Activated naive CD4-positive, alpha-beta T cell treated with anti-CD3 and anti-CD28 coated beads, Interleukin-2, amount 10 ng/mL, durations not matched to agents 7 days and 5 days (primary cell): ENCODE data around the gene UST.
"Not testable (repeated sequence)": the region's sequence is repeated elsewhere in the genome, so short reads cannot be mapped to it uniquely, and the experiment has no call there.

Experiments
- CTCF ChIA-PET: fragments of 350-600 bp; sonication (Branson Sonifier 250); formaldehyde crosslinking; loops from one replicate; lab custom pipeline; 2021; ENCODE audit warnings: antibody characterized with exemption; lab: Charles Lee
- DNase-seq: peaks from one replicate; pipeline ENCODE4 v3.0.0-alpha.2; 2020
- H3K27ac Mint-ChIP-seq: one replicate; pipeline ENCODE4 v1.8.0; 2021; ENCODE audit warnings: mild to moderate bottlenecking, moderate library complexity, mixed read lengths
- H3K27me3 Mint-ChIP-seq: one replicate; pipeline ENCODE4 v1.8.0; 2021; ENCODE audit warnings: mild to moderate bottlenecking, mixed read lengths
- H3K36me3 Mint-ChIP-seq: one replicate; pipeline ENCODE4 v1.8.0; 2021; ENCODE audit warnings: mixed read lengths
- H3K4me1 Mint-ChIP-seq: one replicate; pipeline ENCODE4 v1.8.0; 2021; ENCODE audit warnings: mixed read lengths
- H3K4me3 Mint-ChIP-seq: one replicate; pipeline ENCODE4 v1.8.0; 2021; ENCODE audit warnings: mild to moderate bottlenecking, moderate library complexity, mixed read lengths
- H3K9me3 Mint-ChIP-seq: one replicate; pipeline ENCODE4 v1.8.0; 2021; ENCODE audit warnings: mixed read lengths

Gene UST

DNA sequence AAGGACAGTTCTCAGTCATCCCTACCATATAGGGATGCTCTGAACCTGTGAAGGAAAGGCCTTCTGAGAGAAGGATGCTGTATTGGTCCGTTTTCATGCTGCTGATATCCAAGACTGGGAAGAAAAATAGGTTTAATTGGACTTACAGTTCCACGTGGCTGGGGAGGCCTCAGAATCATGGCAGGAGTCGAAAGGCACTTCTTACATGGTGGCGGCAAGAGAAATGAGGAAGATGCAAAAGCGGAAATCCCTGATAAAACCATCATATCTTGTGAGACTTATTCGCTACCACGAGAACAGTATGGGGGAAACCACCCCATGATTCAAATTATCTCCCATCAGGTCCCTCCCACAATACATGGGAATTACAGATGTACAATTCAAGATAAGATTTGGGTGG lies 209.3 kb downstream of the UST start:
- DNase-seq, H3K27ac Mint-ChIP-seq, H3K9me3 Mint-ChIP-seq, CTCF ChIA-PET, H3K4me1 Mint-ChIP-seq, H3K4me3 Mint-ChIP-seq, H3K36me3 Mint-ChIP-seq: not testable (repeated sequence)
- H3K27me3 Mint-ChIP-seq, result peaks cover 18% of the 10 kb centered on the region

GRCh38 chr6:148957752-148958151 lies 210.9 kb downstream of the UST start:
- DNase-seq, result no peak
- Mint-ChIP-seq H3K4me3 (no peak overlapping the region), H3K4me1 (no peaks in the 10 kb centered on the region), H3K27me3 (peaks cover 18% of the 10 kb centered on the region), H3K36me3 (no peaks in the 10 kb centered on the region), H3K9me3 (no peaks in the 10 kb centered on the region), H3K27ac (no peak overlapping the region)
- CTCF ChIA-PET, result interaction anchor here (1.0 to 1.6 kb wide), 5 partner anchors 9 to 398 kb away, joined by 3 to 6 read pairs (median 3); no protein-coding TSS in a partner anchor

- peaks cover 24% of the 10 kb centered on the region for H3K27me3 Mint-ChIP-seq
- no peaks in the 10 kb centered on the region for H3K9me3 Mint-ChIP-seq
- CTCF ChIA-PET, result interaction anchor here (1.0 kb wide), 1 partner anchor 381 kb away, joined by 3 read pairs; no protein-coding TSS in a partner anchor
- H3K4me1 Mint-ChIP-seq, result no peaks in the 10 kb centered on the region
- no peak overlapping the region for H3K27ac Mint-ChIP-seq
- H3K36me3 Mint-ChIP-seq, result no peaks in the 10 kb centered on the region
- no peak overlapping the region for H3K4me3 Mint-ChIP-seq
- DNase-seq, result no peak
Observed at GRCh38 chr6:148959008-148959407, 212.2 kb downstream of the UST start.

- Mint-ChIP-seq H3K27me3 (peaks cover 24% of the 10 kb centered on the region), H3K9me3 (no peaks in the 10 kb centered on the region), H3K27ac (no peak overlapping the region), H3K4me3 (no peak overlapping the region), H3K36me3 (no peaks in the 10 kb centered on the region), H3K4me1 (no peaks in the 10 kb centered on the region)
- DNase-seq, result no peak
- CTCF ChIA-PET, result interaction anchor here (1.0 kb wide), 1 partner anchor 381 kb away, joined by 3 read pairs; no protein-coding TSS in a partner anchor
Observed at GRCh38 chr6:148959501-148959900, 212.7 kb downstream of the UST start.

DNA sequence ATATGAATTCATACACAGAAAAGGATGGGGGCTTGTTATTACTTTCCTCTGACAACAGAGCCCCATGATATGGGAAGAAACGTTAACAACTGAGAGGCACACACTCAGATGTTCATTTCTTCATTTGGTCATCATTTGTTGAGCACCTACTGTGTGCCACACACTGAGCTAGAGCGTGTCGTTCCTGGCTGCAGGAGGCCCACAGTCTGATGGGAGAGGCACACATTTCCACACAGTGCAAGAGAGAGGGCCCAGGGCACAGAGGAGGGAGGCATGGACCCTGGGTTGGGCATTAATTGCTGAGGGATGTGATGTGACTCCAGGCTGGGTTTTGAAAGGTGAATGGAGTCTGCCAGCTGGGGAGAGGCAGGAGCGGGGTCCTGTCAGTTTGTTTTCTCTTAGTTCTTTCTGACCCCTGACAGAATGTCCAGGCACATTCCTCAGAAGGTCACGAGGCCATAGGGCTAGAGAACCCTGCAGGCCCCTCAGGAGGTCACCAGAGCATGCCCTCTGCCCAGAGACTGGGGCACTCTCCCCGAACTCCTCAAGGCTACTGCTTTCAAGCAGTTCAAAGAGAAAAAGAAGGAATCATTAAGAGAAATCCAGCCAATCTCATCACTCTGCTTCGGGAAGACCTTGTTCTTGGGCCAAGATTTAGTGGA lies 216.2 kb downstream of the UST start:
- H3K27me3 Mint-ChIP-seq, result peaks cover 23% of the 10 kb centered on the region
- no peaks in the 10 kb centered on the region for H3K4me1 Mint-ChIP-seq
- no peak for DNase-seq
- no peaks in the 10 kb centered on the region for H3K9me3 Mint-ChIP-seq
- no peak overlapping the region for H3K4me3 Mint-ChIP-seq
- no peak overlapping the region for H3K27ac Mint-ChIP-seq
- no peaks in the 10 kb centered on the region for H3K36me3 Mint-ChIP-seq
- CTCF ChIA-PET, result no interaction called here

GRCh38 chr6:148963738-148964137 lies 216.9 kb downstream of the UST start:
- Mint-ChIP-seq H3K4me1 (no peaks in the 10 kb centered on the region), H3K9me3 (no peaks in the 10 kb centered on the region), H3K27me3 (peaks cover 23% of the 10 kb centered on the region), H3K36me3 (no peaks in the 10 kb centered on the region), H3K4me3 (no peak overlapping the region), H3K27ac (no peak overlapping the region)
- CTCF ChIA-PET, result no interaction called here
- DNase-seq, result no peak

DNA sequence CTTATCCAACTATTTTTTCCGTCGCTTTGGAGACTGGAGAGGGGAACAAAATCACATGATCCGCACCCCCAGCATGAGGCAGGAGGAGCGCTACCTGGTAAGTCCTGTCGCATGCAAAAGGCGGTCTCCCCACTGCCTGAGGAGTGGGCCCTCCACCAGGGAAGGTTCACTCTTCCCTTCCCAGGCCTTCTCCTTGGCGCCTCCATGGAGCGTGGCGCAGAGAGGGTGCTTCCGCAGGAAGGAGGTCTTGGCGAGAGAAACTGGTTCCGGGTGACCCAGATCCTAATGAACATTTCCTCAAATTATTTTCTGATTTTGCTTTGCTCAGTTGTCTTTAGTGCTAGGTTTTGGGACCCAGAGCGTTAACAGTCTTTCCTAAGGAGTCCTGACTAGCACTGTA lies 217.6 kb downstream of the UST start:
- Mint-ChIP-seq H3K4me3 (no peak overlapping the region), H3K36me3 (no peaks in the 10 kb centered on the region), H3K4me1 (no peaks in the 10 kb centered on the region), H3K27ac (no peak overlapping the region), H3K27me3 (peaks cover 26% of the 10 kb centered on the region), H3K9me3 (no peaks in the 10 kb centered on the region)
- DNase-seq, result no peak
- CTCF ChIA-PET, result no interaction called here

DNA sequence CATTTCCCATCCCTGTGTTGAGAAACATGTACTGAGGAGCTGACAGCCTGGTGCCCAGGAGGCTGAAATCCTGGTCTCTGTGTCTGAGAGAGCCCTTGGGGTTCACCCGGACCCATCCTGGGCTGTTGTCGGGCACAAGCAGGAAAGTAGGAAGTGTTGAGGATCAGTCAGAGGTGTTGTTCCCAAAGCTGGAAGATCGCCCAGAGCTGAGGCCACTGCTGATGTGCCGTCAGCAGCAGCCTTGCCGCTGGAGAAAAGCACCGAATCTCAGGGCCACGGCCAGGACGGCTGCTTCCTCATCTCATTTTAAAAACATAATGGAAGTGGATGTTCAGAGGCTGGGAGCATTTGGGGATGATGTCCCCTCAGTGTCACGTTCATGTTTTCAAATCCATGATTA lies 218.5 kb downstream of the UST start:
- no peaks in the 10 kb centered on the region for H3K36me3 Mint-ChIP-seq

DNA sequence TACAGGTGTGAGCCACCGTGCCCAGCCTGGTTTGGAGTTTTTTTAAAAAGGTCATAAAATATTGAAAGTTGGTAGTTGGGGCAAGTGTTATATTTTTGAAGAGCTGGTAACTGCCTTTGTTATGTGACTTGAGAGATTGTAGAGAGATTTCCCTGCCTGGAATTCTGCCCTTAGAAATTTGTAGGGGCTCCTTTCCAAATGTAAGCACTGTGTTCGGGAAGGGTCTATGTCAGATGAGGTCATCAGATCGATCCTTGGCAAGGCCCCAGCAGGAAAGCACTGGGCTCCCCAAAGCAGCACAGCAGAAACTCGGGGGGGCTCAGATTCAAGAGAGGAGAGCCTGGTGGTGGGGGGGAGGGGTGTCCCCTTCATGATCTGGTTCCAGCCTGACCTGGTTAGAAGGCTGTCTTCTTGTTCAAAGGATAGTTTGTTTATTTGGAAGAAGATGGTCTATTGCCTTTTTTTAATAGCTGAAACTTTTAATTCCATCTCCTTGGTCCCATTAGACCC lies 220.2 kb downstream of the UST start:
- Mint-ChIP-seq H3K4me3 (no peak overlapping the region), H3K27me3 (peaks cover 37% of the 10 kb centered on the region), H3K36me3 (no peaks in the 10 kb centered on the region), H3K27ac (no peak overlapping the region), H3K4me1 (no peaks in the 10 kb centered on the region), H3K9me3 (no peaks in the 10 kb centered on the region)
- no peak for DNase-seq
- CTCF ChIA-PET, result interaction anchor here (0.6 to 1.0 kb wide), 2 partner anchors 22 to 1104 kb away, joined by 3 read pairs; no protein-coding TSS in a partner anchor

More for the DNA sequence above, 218.5 kb downstream of the UST start:
- Mint-ChIP-seq H3K9me3 (no peaks in the 10 kb centered on the region), H3K27ac (no peak overlapping the region), H3K4me3 (no peak overlapping the region), H3K27me3 (peaks cover 31% of the 10 kb centered on the region), H3K4me1 (no peaks in the 10 kb centered on the region)
- CTCF ChIA-PET, result no interaction called here
- DNase-seq, result no peak

DNA sequence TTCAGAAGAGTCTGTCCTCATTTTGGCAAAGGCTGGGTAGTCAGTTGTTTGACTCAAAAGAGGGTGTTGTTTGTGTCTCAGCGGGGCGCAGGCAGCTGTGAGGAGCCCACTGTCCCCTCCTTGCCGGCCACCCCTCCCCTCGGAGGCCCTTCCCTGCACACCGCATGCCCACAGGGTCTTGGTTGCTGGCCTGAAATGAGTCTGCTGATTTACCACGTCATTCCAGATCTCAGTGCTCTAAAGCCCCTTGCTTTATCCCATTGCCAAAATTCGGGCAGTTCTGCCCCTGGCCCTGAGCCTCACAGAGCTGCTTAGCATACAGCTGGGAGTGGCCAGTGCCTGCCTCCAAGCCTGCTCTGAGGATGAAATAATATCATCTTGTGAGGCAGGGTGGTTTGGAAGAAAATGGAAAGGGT lies 220.7 kb downstream of the UST start:
- H3K4me3 Mint-ChIP-seq, result no peak overlapping the region
- H3K36me3 Mint-ChIP-seq, result no peaks in the 10 kb centered on the region
- no peak overlapping the region for H3K27ac Mint-ChIP-seq
- H3K27me3 Mint-ChIP-seq, result peaks cover 42% of the 10 kb centered on the region
- no peaks in the 10 kb centered on the region for H3K9me3 Mint-ChIP-seq
- CTCF ChIA-PET, result interaction anchor here (1.0 kb wide), 1 partner anchor 22 kb away, joined by 3 read pairs; no protein-coding TSS in a partner anchor
- no peak for DNase-seq
- no peaks in the 10 kb centered on the region for H3K4me1 Mint-ChIP-seq

GRCh38 chr6:148968771-148969602 lies 222.2 kb downstream of the UST start:
- Mint-ChIP-seq H3K27ac (no peak overlapping the region), H3K9me3 (no peaks in the 10 kb centered on the region), H3K27me3 (peaks cover 47% of the 10 kb centered on the region), H3K4me1 (no peaks in the 10 kb centered on the region), H3K36me3 (no peaks in the 10 kb centered on the region), H3K4me3 (no peak overlapping the region)
- CTCF ChIA-PET, result no interaction called here
- DNase-seq, result no peak

- Mint-ChIP-seq H3K4me1 (no peaks in the 10 kb centered on the region), H3K27ac (no peak overlapping the region), H3K36me3 (no peaks in the 10 kb centered on the region), H3K9me3 (no peaks in the 10 kb centered on the region), H3K4me3 (no peak overlapping the region), H3K27me3 (peaks cover 47% of the 10 kb centered on the region)
- CTCF ChIA-PET, result no interaction called here
- DNase-seq, result no peak
Observed at GRCh38 chr6:148969603-148970061, 222.8 kb downstream of the UST start.

DNA sequence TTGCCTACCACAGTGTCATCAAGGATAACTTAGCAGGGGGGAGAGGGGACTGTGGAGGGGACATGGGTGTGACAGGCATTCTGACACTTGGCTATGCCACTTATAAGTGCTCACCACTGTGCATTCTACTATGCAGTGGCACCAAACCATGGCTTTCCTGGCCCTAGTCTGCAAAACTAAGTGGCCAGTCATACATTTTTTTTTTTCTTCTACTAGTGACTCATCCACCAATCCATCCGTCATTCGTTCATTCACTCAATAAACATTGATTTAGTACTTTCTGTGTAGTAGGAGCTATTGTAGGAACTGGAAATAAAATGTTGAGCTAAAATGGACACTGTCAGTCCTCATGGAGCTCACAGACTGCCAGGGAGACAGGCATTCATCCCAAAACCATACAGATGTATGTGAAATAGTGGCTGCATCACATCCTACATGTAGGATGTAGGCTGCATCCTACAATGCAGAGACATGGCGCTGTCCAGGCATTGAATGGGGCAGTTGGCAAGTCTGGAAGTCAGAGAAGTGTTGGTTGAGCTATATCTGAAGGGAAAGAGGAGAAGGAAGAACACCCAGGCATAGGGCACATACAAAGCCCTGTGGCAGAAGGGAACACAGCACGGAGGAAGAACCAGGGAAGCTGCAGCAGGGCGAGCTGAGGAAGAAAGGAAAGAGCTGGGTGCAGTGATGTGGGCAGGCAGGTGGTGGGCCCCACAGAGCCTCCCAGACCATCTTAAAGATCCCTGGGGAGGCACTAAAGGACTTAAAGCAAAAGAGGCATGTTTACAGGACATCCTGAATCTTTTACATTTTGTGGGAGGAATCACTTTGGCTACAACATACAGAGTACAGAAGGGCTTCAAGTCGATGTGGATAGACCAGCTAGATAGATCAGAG lies 224.4 kb downstream of the UST start:
- Mint-ChIP-seq H3K27ac (no peak overlapping the region), H3K4me3 (no peak overlapping the region)

More for the DNA sequence above, 224.4 kb downstream of the UST start:
- H3K36me3 Mint-ChIP-seq, result no peaks in the 10 kb centered on the region
- CTCF ChIA-PET, result interaction anchor here (1.3 kb wide), 1 partner anchor 14 kb away, joined by 5 read pairs; no protein-coding TSS in a partner anchor
- no peaks in the 10 kb centered on the region for H3K4me1 Mint-ChIP-seq
- no peaks in the 10 kb centered on the region for H3K9me3 Mint-ChIP-seq
- DNase-seq, result no peak
- peaks cover 49% of the 10 kb centered on the region for H3K27me3 Mint-ChIP-seq
